GM12865 (cell line): Measurements from ENCODE around the gene CD44.
A peak's percentile ranks its signal among the peaks of the same experiment; 100 is the strongest.

Experiments
- DNase-seq: peaks from one replicate; pipeline ENCODE4 v3.0.0; 2010; ENCODE audit warnings: low read depth
- H3K4me3 ChIP-seq: 2 replicates; pipeline ENCODE4 v1.5.1; 2011; ENCODE audit warnings: mild to moderate bottlenecking, low read depth, low read length, control low read depth
- CTCF ChIP-seq: IDR thresholded peaks from 2 replicates; pipeline ENCODE4 v1.5.1; 2011; ENCODE audit warnings: low read length, control low read depth, low read depth, inconsistent platforms; ENCODE audit not compliant: insufficient read depth; ENCODE audit errors: missing control alignments

Gene CD44

DNA sequence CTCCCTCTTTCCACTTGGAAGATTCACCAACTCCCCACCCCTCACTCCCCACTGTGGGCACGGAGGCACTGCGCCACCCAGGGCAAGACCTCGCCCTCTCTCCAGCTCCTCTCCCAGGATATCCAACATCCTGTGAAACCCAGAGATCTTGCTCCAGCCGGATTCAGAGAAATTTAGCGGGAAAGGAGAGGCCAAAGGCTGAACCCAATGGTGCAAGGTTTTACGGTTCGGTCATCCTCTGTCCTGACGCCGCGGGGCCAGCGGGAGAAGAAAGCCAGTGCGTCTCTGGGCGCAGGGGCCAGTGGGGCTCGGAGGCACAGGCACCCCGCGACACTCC is 397 bp upstream of the CD44 start:
- DNase-seq: no peak
- H3K4me3 ChIP-seq: peak overlapping the region; percentile 80
- TF ChIP-seq CTCF: no peak

DNA sequence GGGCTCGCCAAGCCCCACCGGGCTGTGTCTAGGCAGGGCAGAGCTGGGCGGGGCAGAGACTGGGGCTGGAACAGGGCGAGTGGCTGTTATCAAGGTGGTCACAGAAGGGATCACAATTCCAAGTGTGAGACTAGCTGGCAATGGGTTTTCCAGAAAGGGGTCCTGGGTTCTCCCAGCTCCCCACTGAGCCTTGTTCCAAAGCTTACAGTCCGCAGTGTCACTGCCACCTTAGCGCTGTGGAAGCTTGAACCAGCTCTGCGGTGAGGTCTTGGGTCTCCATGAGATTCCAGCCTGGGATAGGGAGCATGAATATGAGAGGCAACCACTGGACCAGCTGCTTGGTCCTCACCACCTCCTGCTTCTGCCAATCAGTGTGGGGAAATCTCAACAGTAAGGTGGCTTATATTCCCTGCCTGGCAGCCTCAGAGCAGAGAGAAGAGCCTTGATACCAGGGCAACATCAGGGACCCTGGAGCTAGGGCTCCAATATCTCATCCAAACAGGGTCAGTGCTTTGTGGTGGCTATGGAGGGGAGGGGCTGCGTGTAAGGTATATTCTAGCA is 831 bp downstream of the CD44 start:
- TF ChIP-seq CTCF: no peak
- DNase-seq: no peak
- H3K4me3 ChIP-seq: peak overlapping the region; percentile 80

- H3K4me3 ChIP-seq: peak overlapping the region; percentile 80
- DNase-seq: no peak
- TF ChIP-seq CTCF: no peak
Measured at GRCh38 chr11:35141071-35141470, 2.1 kb downstream of the CD44 start.

DNA sequence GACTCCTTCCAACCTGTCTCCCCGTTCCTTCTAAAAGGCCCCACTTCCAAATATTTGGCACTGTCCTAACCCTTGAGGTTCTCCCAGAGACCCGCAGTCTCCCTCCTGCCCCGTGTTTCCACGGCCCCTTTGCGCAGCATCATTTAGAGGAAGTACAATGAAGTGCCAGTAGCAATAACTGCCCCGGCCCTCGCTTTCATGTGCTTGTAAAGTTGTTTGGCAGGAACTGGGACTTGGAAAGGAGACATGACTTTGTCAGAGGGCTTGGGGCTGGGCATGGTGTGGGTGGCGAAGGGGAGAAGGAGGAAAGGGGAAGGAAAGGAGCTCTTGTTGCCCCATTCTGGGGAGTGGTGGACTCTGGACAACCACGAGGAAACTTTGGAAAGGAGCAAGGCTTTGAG is 2.6 kb downstream of the CD44 start:
- TF ChIP-seq CTCF: no peak
- H3K4me3 ChIP-seq: peak overlapping the region; percentile 80
- no peak for DNase-seq

GRCh38 chr11:35142481-35143075 is 3.6 kb downstream of the CD44 start:
- DNase-seq: no peak
- no peak for TF ChIP-seq CTCF
- H3K4me3 ChIP-seq: peak overlapping the region; percentile 26

DNA sequence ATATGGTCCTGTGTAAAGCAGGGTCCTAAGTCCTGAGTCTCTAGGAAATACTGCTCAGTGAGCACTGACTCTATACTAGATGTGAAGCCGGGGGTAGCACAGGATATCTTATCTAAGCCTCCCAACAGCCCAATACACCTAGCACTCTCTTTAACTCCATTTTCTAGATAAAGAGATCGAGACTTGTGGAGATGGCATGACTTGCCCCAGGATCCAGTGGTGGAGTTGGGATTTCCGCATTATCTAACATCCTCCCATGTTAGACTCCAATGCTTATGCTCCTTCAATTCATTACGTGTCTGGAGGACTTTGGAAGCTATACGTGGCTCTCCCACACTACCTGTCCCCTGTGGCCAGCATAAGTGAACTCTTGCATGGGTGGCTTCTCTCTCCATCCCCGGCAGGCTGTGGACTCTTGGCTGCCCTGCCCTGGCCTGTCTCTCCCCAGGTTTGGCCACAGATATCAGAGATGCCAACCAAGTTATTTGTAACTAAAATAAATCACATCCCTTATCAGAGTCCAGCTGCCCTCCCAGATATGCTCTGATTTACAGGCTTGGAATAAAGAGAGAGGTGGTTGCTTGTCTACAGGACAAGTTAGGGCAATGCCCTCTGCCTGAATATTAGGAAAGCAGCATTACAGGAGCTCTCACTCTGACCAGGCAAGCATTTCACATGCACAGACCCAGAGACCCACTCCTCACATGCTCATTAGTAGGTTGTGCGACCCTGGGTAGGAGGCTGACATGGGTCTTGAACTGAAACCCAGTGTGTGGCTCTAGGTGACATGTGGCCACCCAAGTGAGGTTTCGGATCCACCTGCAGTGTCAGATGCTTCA is 4.5 kb downstream of the CD44 start:
- H3K4me3 ChIP-seq: peak overlapping the region; percentile 20
- TF ChIP-seq CTCF: no peak
- DNase-seq: no peak
